GM12892 (cell line): ENCODE results near the gene KCNH1.

ENCODE experiments used
- POLR2A ChIP-seq: IDR thresholded peaks from 2 replicates; pipeline ENCODE4 v1.6.1; 2011; ENCODE audit warnings: low read depth, low read length, control low read depth
- POLR2AphosphoS5 ChIP-seq: IDR thresholded peaks from 2 replicates; pipeline ENCODE4 v1.6.1; 2011; ENCODE audit warnings: low read depth, low read length, control low read depth
- TAF1 ChIP-seq: IDR thresholded peaks from 2 replicates; pipeline ENCODE4 v1.6.1; 2011; ENCODE audit warnings: low read depth, mild to moderate bottlenecking, control low read depth, low read length, borderline replicate concordance

DNA sequence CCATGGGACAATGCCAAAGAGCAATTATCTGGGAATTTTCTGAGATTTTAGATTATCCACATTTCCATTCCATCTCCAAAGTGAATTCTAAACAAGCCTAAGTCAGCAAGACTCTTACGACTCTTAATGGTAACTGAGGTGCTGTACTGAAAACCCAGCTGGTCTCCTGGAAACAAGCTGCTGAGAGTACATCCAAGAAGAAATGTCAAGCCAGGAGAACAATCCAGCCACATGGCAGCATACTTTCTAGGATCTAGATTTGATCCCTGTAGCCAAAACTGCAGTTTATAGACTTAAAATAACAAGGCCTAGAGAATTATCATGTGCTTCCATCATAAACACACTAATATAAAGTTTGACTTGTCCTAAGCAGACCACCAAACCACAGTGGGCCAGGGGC, 45.8 kb downstream of the KCNH1 start:
- no peak for TF ChIP-seq POLR2A
- no peak for TF ChIP-seq POLR2AphosphoS5
- TF ChIP-seq TAF1 = no peak
